SK-N-MC (cell line): ENCODE measurements around the gene VSIR.

ENCODE experiments used
- EZH2 ChIP-seq: fragments of 200-600 bp; sonication (generic); IDR thresholded peaks from one replicate; pipeline ENCODE4 v1.6.1; 2017; ENCODE audit warnings: antibody characterized with exemption
- FOXP2 ChIP-seq: optimal IDR thresholded peaks from 2 replicates; pipeline ENCODE3; 2011; ENCODE audit warnings: mild to moderate bottlenecking, moderate library complexity; ENCODE audit not compliant: insufficient read depth; ENCODE audit errors: extremely low read length, control extremely low read depth
- POLR2AphosphoS5 ChIP-seq: IDR thresholded peaks from 2 replicates; pipeline ENCODE4 v1.6.1; 2012; ENCODE audit warnings: mild to moderate bottlenecking, low read depth, low read length, borderline replicate concordance

- TF ChIP-seq POLR2AphosphoS5: no peak
- no peak for TF ChIP-seq EZH2
- TF ChIP-seq FOXP2: no peak
Measured at GRCh38 chr10:71726580-71727104, 46.7 kb downstream of the VSIR start.
